Erythroblast (primary cell): ENCODE measurements around the gene UFSP1.

ENCODE experiments used
- GATA1 ChIP-seq: IDR thresholded peaks from 2 replicates; pipeline ENCODE4 v1.6.1; 2011; ENCODE audit warnings: low read depth, mild to moderate bottlenecking, control low read depth, low read length, moderate library complexity
- POLR2A ChIP-seq: IDR thresholded peaks from 2 replicates; pipeline ENCODE4 v1.6.1; 2011; ENCODE audit warnings: mild to moderate bottlenecking, low read length

GRCh38 chr7:100855515-100855914, 34.0 kb downstream of the UFSP1 start:
- TF ChIP-seq POLR2A (no peak), GATA1 (no peak)
